GM18502 (cell line): ENCODE measurements around the gene MVB12B.

Source experiments
- ATAC-seq: cut with Tn5 transposase; IDR thresholded peaks from one replicate; pipeline ENCODE4 v1.9.1; 2021; ENCODE audit warnings: mild to moderate bottlenecking; ENCODE audit not compliant: unreplicated experiment, poor library complexity

The MVB12B gene

GRCh38 chr9:126378761-126379160, 52.1 kb downstream of the MVB12B start:
- no peak for ATAC-seq

GRCh38 chr9:126379661-126380360, 53.2 kb downstream of the MVB12B start:
- no peak for ATAC-seq

GRCh38 chr9:126380447-126380846, 53.8 kb downstream of the MVB12B start:
- no peak for ATAC-seq

GRCh38 chr9:126381195-126381594, 54.6 kb downstream of the MVB12B start:
- no peak for ATAC-seq

GRCh38 chr9:126383406-126384046, 56.9 kb downstream of the MVB12B start:
- ATAC-seq = no peak

GRCh38 chr9:126384926-126385325, 58.3 kb downstream of the MVB12B start:
- no peak for ATAC-seq

GRCh38 chr9:126386088-126386487, 59.5 kb downstream of the MVB12B start:
- ATAC-seq = no peak

- ATAC-seq = no peak
Measured at GRCh38 chr9:126386776-126387175, 60.1 kb downstream of the MVB12B start.

- no peak for ATAC-seq
Measured at GRCh38 chr9:126388964-126389708, 62.5 kb downstream of the MVB12B start.

GRCh38 chr9:126389992-126390391, 63.4 kb downstream of the MVB12B start:
- ATAC-seq = no peak

- ATAC-seq = no peak
Measured at GRCh38 chr9:126390923-126391322, 64.3 kb downstream of the MVB12B start.

GRCh38 chr9:126391713-126392661, 65.4 kb downstream of the MVB12B start:
- ATAC-seq = no peak

GRCh38 chr9:126392662-126393371, 66.2 kb downstream of the MVB12B start:
- no peak for ATAC-seq

- ATAC-seq = no peak
Measured at GRCh38 chr9:126393876-126394275, 67.2 kb downstream of the MVB12B start.

GRCh38 chr9:126394802-126395201, 68.2 kb downstream of the MVB12B start:
- no peak for ATAC-seq

GRCh38 chr9:126395439-126396212, 69.0 kb downstream of the MVB12B start:
- no peak for ATAC-seq

GRCh38 chr9:126397056-126397455, 70.4 kb downstream of the MVB12B start:
- ATAC-seq = peak; percentile 92

GRCh38 chr9:126398403-126399058, 71.9 kb downstream of the MVB12B start:
- no peak for ATAC-seq
